LNCaP clone FGC (cell line): ENCODE results near the gene RASSF8.

Experiments used
- DNase-seq: peaks from one replicate; pipeline ENCODE4 v3.0.0-alpha.2; 2011; ENCODE audit warnings: low read depth
- H3K4me3 ChIP-seq: 2 replicates; pipeline ENCODE4 v1.5.1; 2011; ENCODE audit warnings: mild to moderate bottlenecking, low read depth, low read length, control low read depth
- TF ChIP-seq, protein P1 (sequence below): IDR thresholded peaks from 2 replicates; pipeline ENCODE4 v1.5.1; 2012; ENCODE audit warnings: mild to moderate bottlenecking; ENCODE audit not compliant: control insufficient read depth, insufficient read depth; ENCODE audit errors: extremely low read depth

The RASSF8 gene

DNA sequence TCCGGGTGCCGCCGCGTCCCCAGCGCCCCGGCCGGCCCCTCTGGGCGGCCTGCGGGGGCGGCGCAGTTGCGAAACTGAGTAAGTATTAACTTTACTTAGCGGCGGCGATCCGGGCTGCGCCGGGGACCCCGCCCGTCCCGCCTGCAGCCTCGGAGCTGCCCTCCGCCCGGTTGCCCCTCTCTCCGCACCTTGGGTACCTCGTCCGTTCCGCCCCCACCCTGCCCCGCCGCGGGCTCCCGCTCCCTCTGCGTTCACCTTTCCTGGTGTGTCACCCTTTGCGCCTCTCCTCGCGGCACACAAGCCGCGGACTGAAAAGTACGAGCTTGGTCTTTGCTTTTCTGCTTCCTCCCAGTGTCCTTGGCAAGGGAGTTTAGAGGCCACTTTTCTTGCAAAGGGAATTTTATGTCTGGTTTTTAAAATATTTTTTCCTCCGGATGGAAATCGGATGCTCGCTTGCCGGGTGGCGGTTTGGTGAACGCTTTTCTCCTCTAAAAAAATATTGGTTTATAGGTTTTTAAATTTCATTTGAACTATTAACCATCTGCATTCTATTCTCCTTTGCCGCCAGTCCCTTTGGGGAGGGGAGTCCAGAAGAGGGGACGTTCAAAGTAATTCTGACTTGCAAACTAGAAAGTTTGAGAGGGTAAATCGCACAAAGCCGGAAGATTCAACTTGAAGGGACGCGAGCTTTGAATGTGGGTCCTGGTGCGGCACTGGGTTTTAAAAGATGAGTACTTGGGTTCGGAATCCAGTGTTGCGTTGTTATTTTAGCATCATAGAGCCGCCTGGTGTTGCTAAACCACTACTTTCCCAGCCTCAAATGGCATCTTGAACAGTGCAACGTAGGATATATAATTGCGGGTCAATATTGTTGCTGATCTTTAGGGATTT is 834 bp downstream of the RASSF8 start:
- peak overlapping the region; percentile 64 for H3K4me3 ChIP-seq
- TF ChIP-seq, protein P1, sequence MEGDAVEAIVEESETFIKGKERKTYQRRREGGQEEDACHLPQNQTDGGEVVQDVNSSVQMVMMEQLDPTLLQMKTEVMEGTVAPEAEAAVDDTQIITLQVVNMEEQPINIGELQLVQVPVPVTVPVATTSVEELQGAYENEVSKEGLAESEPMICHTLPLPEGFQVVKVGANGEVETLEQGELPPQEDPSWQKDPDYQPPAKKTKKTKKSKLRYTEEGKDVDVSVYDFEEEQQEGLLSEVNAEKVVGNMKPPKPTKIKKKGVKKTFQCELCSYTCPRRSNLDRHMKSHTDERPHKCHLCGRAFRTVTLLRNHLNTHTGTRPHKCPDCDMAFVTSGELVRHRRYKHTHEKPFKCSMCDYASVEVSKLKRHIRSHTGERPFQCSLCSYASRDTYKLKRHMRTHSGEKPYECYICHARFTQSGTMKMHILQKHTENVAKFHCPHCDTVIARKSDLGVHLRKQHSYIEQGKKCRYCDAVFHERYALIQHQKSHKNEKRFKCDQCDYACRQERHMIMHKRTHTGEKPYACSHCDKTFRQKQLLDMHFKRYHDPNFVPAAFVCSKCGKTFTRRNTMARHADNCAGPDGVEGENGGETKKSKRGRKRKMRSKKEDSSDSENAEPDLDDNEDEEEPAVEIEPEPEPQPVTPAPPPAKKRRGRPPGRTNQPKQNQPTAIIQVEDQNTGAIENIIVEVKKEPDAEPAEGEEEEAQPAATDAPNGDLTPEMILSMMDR = peak; percentile 26
- no peak for DNase-seq

DNA sequence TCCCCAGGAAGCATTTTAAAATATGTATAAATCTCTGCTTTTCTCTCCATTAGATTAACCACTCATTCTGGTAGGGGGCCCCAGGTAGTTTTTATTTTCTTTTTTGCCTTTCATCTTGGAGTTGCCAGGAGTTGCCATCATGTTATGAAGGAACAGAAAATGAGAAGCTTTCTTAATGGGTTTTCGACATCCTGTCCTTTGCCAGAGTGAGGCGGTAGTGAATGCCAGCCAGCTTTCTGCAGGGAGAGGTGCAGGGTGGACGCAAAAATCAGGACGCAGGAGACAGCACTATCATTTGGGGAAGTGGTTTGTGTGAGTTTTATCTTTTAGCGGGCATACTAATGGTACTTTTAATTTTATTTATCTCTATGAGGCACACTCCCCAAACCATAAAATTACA is 1.7 kb downstream of the RASSF8 start:
- H3K4me3 ChIP-seq = no peak overlapping the region
- DNase-seq = no peak

DNA sequence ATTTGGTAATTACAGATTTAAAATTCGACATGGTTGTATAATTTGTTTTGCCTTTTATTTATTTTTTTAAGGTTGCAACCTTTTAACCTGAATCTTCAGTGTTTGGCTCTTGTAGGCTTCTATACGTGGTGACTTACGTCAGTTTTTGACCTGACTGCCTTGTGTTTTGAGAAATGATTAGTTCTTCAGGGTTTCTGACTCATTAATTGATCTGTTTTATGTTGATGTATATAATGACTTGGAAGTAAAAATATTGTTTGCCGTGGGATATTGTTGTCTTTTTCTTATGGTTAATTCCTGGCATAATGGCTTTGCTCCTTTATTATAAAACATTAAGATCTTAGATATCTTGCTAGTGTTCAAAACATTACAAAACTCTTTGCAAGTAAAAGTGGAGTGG is 2.5 kb downstream of the RASSF8 start:
- TF ChIP-seq, protein P1 = no peak
- DNase-seq = no peak
- H3K4me3 ChIP-seq = no peak overlapping the region

More for the DNA sequence above, 1.7 kb downstream of the RASSF8 start:
- TF ChIP-seq, protein P1 = no peak

GRCh38 chr12:25962932-25963525 is 4.5 kb downstream of the RASSF8 start:
- TF ChIP-seq, protein P1 = no peak
- no peak for DNase-seq
- no peak overlapping the region for H3K4me3 ChIP-seq

DNA sequence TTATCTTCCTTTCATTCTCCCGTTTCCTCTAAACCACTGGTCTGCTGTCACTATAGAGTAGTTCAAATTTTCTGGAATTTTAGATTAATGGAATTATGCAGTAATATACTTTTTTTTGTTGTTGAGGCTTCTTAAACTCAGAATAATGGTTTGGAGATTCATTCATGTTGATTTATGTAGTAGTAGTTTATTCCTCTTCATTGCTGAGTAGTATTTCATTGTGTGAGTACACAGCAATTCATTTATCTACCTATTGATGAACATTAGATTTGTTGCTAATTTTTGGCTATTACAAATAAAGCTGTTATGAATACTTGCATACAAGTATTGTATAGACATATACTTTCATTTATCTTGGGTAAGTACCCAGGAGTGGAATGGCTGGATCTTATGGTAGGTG is 7.2 kb downstream of the RASSF8 start:
- DNase-seq = no peak
- TF ChIP-seq, protein P1 = no peak
- no peak overlapping the region for H3K4me3 ChIP-seq

- DNase-seq = no peak
- TF ChIP-seq, protein P1 = no peak
- H3K4me3 ChIP-seq = no peak overlapping the region
Measured at GRCh38 chr12:25970082-25970481, 11.6 kb downstream of the RASSF8 start.
